ENCODE measurements around the gene MEOX1. TPM values are rescaled to one million over a fixed set of nuclear protein-coding genes. Genes with fewer than 3 reads are reported as not detected.

Gene MEOX1
- total RNA-seq, 1 experiment from 2014 or later: not detected

- TF ChIP-seq MLX (CRISPR knock-in tag; IDR thresholded peaks at IDR 0.05): no peak
- no peak for TF ChIP-seq MAX (CRISPR knock-in tag; IDR thresholded peaks at IDR 0.05)
- TF ChIP-seq RORB (CRISPR knock-in tag; IDR thresholded peaks at IDR 0.05): no peak
These were observed 29.5 kb downstream of the MEOX1 start (continued) for GRCh38 chr17:43632221-43632620.

GRCh38 chr17:43631429-43631828 lies 30.3 kb downstream of the MEOX1 start:
- no peaks in the 10 kb centered on the region for H3K36me3 Mint-ChIP-seq
- ATAC-seq (no peak), DNase-seq (ENCODE audit: low spot score) (no peak)
- H3K4me1 Mint-ChIP-seq: peaks cover 13% of the 10 kb centered on the region
- TF ChIP-seq ZMAT4 (CRISPR knock-in tag; IDR thresholded peaks at IDR 0.05) (no peak), TEAD4 (CRISPR knock-in tag; IDR thresholded peaks at IDR 0.05) (no peak), ZNF425 (CRISPR knock-in tag; conservative IDR thresholded peaks at IDR 0.05) (no peak), SMAD4 (CRISPR knock-in tag; IDR thresholded peaks at IDR 0.05) (no peak)
- ChIA-PET POLR2A (no interaction called here), CTCF (interaction anchor here (1.2 to 2.6 kb wide), 2 partner anchors 42 to 811 kb away, joined by 3 to 11 read pairs; no protein-coding TSS in a partner anchor)
- H3K27me3 Mint-ChIP-seq (ENCODE audit: low read depth): no peaks in the 10 kb centered on the region
- no peak overlapping the region for H3K4me3 Mint-ChIP-seq
- no peaks in the 10 kb centered on the region for H3K9me3 Mint-ChIP-seq
- H3K27ac Mint-ChIP-seq: no peak overlapping the region

GRCh38 chr17:43628089-43628650 lies 33.6 kb downstream of the MEOX1 start:
- ATAC-seq: no peak
- POLR2A ChIA-PET: interaction anchor here (0.6 kb wide), 1 partner anchor 60 kb away, joined by 5 read pairs; no protein-coding TSS in a partner anchor

More at GRCh38 chr17:43628089-43628650, 33.6 kb downstream of the MEOX1 start:
- no peaks in the 10 kb centered on the region for H3K27me3 Mint-ChIP-seq (ENCODE audit: low read depth)
- CTCF ChIA-PET: interaction anchor here (0.5 to 2.1 kb wide), 5 partner anchors 29 to 131 kb away, joined by 3 to 8 read pairs (median 4); no protein-coding TSS in a partner anchor
- H3K36me3 Mint-ChIP-seq: no peaks in the 10 kb centered on the region
- DNase-seq (ENCODE audit: low spot score): no peak
- TF ChIP-seq ERG (CRISPR knock-in tag; IDR thresholded peaks at IDR 0.05) (no peak), GABPB1 (CRISPR knock-in tag; IDR thresholded peaks at IDR 0.05) (no peak), ZSCAN18 (CRISPR knock-in tag; IDR thresholded peaks at IDR 0.05) (no peak), FOXJ3 (CRISPR knock-in tag; IDR thresholded peaks at IDR 0.05; ENCODE audit: borderline replicate concordance) (no peak), ZNF138 (CRISPR knock-in tag; conservative IDR thresholded peaks at IDR 0.05) (no peak), E2F5 (CRISPR knock-in tag; IDR thresholded peaks at IDR 0.05) (no peak), PRRX2 (CRISPR knock-in tag; IDR thresholded peaks at IDR 0.05) (no peak), USF2 (CRISPR knock-in tag; IDR thresholded peaks at IDR 0.05) (no peak), ELF4 (CRISPR knock-in tag; IDR thresholded peaks at IDR 0.05; ENCODE audit: low read depth) (no peak), ATF2 (CRISPR knock-in tag; IDR thresholded peaks at IDR 0.05; ENCODE audit: borderline replicate concordance, low read depth) (no peak)
- peaks cover 13% of the 10 kb centered on the region for H3K4me1 Mint-ChIP-seq
- H3K9me3 Mint-ChIP-seq: no peaks in the 10 kb centered on the region
- no peak overlapping the region for H3K27ac Mint-ChIP-seq
- no peak overlapping the region for H3K4me3 Mint-ChIP-seq
